Measurements from ENCODE around the gene AGMAT.

Gene AGMAT

DNA sequence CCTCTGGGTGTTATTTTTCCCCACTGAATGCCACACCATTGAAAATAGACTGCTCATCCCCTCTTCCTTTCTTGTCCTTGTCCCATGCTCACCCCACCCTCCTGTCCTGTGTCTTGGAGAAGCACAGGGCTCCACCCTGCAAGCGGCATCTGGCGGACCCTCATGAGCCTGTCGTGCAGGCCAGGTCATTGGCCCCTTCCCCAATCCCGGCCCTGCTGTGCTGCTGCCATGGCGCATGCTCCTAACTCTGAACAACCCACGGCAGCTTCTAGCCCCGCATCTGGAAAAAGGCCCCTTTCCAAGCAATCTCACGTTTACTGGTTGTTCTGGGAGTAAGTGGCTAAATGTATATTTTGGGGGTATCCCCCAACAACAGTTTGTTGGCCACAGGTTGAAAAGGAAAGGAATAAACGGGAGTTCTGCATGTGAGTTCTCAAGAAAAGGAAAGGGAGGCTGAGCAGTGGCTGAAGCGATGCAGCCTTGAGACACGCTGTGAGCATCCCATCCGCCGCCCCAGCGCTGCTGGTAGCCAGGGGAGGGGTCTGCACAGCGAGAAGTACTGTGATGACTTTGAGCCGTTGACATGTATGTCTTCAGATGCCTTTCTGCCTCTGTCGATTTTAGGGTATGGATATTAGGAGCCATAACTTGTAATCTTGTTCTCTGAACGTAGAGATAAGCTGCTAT is 16.3 kb downstream of the AGMAT start:
- DNase-seq (ENCODE audit: low read depth in 2 of 2) = no peak

DNA sequence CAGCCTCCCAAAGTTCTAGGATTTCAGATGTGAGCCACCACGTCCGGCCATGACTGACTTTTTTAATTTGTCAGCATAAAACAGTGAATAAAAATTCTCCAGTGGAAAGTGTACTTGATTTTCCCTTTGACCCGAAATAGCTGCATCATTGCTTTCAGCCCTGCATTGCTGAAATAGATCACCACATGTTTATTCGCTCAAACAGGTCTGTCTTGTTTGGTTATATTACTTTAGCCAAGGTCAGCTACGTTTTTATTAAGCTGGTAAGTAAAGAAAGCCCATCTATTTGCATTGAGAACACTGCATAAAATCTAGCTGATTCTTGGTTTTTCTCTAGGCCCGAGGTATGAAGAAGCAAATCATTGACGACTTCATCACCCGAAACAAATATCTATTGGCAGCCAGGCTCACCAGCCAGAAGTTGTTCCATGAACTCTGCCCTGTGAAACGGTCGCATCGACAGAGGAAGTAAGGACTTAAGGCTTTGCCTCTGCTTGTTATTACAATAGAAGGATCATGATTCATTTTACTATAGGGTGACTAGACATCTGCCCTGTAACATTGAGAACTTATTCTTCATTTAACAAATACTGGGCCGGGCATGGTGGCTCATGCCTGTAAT is 25.6 kb downstream of the AGMAT start:
- no peak for DNase-seq (ENCODE audit: low read depth in 2 of 2)

DNA sequence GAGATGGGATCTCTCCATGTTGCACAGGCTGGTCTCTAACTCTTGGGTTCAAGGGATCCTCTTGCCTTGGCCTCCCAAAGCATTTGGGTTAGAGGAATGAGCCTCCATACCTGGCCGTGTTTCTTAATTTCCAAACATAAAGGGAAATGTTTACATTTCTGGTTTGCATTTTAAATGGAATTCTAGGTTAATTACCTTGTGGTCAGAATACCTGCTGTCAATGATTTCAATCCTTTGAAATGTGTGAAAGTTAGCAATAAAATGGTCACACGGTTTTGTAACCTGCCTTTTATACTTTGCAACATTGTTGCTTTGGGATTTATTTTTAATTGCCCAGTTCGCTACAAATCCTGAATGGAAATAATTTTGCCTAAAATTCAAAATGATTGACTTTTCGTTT is 26.3 kb downstream of the AGMAT start:
- no peak for DNase-seq (ENCODE audit: low read depth in 2 of 2)

DNA sequence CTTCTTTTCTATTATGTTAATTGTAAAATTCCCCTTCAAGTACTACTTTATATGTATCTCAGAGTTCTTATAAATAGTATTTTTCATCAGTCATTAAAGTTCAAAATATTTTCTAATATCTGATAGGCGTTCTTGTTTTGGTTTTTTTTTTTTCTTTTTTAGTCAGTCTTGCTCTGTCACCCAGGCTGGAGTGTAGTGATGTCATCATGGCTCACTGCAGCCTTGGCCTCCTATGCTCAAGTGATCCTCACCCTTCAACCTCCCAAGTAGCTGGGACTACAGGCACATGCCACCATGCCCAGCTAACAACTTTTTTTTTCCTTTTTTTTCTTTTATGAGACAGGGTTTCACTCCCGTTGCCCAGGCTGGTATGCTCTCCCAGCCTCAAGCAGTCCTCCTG is 27.3 kb downstream of the AGMAT start:
- DNase-seq (ENCODE audit: low read depth in 2 of 2) = no peak

DNA sequence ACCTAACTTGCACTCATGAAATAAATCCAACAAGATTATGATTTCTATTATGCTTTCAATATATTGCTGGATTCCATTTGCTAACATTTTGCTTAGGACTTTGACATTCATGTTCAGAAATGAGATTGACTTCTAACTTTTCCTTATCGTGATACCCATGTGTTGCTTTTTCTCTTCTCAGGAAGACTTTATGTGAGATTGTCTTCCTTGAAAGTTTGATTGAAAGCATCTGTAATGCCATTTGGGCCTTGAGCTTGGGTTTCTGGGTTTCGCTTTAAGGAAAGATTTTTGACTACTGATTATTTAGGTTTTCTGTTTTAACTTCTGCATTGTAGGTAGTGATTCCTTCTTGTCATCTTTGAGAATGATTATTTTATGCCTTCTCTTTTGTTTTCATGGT is 27.8 kb downstream of the AGMAT start:
- DNase-seq (ENCODE audit: low read depth in 2 of 2) = no peak

DNA sequence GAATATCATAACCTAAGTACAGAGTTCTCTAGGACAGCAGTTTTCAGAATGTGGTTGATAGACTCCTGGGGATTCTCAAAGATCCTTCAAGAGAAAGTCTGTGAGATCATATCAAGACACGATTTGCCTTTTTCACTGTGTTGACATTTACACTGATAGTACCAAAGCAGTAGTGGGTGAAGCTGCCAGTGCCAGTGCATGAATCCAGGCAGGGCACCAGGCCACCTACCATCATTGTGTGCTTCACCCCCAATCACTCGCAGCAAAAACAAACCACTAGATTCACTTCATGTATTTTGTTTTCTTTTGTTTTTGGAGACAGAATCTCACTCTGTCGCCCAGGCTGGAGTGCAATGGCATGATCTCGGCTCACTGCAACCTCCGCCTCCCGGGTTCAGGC is 34.3 kb downstream of the AGMAT start:
- DNase-seq (ENCODE audit: low read depth in 2 of 2) = no peak

DNA sequence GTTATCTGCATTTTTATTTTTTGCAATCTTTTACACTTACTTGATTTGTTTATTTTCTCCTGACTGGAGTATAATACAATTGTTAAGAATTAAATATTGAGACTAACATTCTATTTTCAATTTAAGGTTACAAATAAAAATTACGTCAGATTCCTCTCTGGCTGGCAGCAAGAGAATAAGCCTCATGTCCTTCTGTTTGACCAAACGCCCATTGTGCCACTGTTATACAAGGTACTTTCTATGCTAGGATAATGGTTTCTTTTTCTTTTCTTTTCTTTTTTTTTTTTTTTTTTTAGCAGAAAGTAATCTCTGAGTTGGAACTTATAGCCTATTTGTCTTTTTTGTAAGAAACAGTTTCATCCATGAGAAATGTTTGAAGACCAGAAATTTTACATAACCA is 38.2 kb downstream of the AGMAT start:
- DNase-seq (ENCODE audit: low read depth in 2 of 2) = no peak

DNA sequence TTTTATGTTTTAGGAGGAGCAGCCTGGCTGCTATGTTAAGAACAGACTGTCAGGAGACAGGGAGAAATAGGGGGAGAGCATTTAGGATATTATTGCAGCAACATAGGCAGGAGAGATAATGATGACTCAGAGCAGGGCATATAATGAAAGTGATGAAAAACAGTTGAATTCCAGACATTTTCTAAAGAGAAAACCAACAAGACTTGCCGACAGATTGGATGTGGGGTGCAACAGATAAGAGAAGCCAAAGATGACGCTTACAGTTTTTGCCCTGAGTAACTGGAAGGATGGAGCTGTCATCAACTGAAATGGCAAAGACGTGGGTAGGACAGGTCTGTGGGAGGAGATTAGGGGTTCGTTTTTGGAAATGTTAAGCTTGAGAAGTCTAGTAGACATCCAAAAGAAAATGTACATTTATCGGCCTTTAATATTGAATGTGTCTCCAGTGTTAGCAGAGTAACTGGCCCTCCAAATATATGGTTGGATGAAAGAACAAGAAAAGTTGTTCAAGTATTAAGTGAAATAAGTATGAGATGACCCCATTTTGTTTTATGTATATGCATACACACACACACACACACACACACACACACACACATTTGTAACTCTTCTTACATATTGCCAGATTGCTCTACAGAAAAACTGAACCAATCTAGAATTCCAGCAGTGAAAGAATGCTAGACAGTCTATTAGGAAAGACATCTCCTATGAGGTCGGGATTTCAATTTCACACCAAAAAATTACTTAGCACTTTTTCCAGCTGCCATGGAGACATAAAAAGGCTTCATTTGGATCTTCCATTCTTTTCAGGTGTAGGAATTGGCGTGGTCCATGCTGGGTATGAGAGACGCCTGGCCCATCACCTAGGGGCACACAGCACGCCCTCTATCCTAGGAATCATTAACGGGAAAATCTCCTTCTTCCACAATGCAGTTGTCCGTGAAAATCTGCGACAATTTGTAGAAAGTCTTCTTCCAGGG is 41.0 kb downstream of the AGMAT start:
- DNase-seq (ENCODE audit: low read depth in 2 of 2) = peak in 1 of 2 experiments; percentile 32

DNA sequence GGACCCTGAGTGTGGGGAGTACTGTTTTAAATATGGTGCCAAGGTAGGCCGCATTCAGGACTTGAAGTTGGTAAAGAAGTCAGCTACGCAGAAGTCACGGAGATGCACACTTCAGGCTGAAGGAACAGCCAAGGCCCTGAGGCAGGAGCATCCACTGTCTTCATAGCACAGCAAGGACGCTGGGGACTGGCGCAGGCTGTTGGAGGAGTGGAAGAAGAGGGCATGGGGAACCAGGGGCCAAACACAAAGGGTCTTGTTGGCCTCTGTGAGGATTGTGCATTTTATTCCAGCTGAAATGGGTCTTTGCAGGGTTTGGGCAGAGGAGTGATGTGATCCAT is 41.6 kb downstream of the AGMAT start:
- no peak for DNase-seq (ENCODE audit: low read depth in 2 of 2)

DNA sequence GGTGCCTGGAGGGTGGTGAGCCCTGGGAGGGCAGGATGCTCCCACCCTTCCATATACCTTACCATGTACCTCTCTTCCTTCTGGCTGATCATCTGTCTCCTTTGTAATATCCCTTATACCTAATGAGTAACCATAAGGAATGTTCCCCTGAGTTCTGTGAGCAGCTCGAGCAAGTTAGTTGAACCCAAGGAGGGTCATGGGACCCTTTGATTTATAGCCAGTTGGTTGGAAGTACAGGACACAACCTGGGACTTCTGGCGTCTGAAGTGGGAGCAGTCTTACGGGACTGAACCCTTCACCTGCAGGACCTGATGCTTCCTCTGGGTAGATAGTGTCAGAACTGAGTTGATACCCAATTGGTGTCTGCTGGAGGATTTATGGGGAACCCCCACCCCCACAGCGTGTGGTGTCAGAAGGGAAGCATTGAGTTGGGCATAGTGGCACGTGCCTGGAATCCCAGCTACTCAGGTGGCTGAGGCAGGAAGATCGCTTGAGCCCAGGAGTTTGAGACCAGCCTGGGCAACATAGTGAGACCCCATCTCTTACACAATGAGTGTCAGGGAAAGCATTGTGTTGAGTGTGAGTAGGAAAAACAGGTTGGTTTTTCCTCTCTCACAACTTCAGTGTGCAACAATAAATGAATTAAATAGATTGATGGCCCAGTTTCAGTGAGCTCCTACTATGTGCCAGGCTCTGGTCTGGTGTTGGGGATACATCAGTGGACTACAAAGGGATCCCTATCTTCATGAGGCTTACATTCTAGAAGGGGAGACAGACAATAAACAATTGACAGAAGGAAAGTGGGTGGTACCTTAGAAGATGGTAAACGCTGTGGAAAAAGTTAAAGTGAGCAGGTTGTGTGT is 42.2 kb downstream of the AGMAT start:
- no peak for DNase-seq (ENCODE audit: low read depth in 2 of 2)

DNA sequence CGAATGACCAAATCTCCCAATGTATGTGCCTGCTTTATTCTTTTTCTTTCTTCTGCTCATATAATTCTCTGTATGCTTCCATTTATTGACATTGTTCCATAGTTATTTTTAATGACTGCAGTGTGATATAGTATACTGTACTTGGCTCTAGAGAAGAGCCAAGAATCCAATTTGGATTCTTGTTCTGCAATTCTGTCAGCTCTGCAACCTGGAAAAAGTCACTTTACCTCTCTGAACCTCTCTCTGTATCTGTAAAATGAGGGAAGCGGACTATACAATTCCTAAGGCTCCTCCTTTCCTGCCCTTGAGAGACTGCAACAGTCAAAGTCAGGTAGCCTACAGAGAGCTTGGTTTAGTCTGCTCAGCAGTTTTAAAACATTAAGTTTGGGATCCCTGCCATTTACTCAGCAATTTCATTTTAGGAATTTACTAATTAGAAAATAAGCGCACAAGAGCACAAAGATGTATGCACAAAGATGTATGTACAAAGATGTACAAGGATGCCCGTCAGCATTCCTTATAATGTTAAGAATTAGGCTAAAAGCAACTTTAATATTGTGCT is 43.5 kb downstream of the AGMAT start:
- DNase-seq (ENCODE audit: low read depth in 2 of 2) = no peak

DNA sequence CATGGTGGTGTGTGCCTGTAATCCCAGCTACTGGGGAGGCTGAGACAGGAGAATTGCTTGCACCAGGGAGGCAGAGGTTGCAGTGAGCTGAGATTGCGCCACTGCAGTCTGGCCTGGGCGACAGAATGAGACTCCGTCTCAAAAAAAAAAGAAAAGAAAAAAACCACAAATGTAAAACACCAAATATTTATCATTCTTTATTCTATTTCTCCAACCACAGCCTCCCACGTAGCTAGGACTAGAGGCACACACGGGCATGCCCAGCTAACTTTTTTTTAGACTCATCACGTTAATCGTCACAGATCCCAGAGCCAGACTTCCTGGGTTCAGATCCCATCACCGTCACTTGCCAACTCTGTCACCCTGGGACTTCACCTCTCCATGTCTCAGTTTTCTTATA is 44.7 kb downstream of the AGMAT start:
- DNase-seq (ENCODE audit: low read depth in 2 of 2) = no peak

DNA sequence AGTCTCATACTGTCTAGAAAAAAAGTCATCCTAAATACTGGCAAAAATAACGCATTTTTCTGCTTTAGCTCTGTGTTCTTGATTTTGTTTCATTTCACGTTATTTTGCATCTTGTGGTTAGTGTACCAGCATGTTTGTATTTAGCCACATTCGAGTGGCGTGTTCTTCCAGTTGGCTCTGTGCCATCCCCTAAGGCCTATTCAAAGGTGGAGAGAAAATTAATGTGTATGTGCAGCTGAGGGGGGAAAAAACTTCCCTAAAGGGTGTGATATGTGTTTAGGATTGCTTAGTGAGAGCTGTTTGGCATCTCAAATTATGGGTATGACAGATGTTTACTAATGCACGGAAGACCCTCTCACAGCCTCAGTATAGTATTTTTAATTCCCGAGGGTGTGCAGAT is 46.1 kb downstream of the AGMAT start:
- DNase-seq (ENCODE audit: low read depth in 2 of 2) = no peak

DNA sequence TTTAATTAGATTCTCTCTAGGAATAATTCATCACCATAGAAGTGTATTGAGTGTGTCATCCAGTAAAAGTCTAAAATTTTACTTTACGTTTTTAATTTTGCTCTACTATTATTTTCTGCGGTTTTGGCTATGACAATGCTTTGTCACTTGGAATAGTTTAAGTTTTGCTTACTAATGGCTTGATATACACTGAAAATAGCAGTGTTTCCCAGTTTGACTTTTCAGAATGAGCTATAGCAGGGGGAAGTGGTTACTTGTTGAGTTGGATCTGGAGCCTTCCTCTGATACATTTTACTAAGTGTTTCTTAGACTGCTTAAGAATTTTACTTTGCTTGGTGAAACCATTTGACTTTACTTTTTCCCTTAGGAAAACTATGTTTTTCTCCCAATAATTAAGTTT is 53.2 kb downstream of the AGMAT start:
- DNase-seq (ENCODE audit: low read depth in 2 of 2) = no peak

DNA sequence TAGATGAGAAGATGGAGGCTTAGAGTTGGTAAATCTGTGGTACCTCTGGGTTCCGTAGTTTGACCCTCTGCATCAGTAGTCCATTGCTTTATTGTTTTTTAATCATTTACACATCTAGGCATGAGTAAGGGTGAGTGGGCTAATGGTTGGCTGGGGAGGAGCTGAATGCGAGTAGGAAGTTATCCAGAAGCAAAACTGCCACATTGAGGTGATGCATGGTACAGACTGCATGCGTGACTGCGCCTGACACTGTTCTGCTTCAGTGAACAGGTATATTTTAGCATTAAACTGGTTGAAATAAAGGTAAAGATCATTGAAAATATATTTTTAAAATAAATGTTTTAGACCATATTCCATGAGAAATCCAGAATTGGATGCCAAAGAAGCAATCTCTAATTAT is 53.8 kb downstream of the AGMAT start:
- DNase-seq (ENCODE audit: low read depth in 2 of 2) = no peak

DNA sequence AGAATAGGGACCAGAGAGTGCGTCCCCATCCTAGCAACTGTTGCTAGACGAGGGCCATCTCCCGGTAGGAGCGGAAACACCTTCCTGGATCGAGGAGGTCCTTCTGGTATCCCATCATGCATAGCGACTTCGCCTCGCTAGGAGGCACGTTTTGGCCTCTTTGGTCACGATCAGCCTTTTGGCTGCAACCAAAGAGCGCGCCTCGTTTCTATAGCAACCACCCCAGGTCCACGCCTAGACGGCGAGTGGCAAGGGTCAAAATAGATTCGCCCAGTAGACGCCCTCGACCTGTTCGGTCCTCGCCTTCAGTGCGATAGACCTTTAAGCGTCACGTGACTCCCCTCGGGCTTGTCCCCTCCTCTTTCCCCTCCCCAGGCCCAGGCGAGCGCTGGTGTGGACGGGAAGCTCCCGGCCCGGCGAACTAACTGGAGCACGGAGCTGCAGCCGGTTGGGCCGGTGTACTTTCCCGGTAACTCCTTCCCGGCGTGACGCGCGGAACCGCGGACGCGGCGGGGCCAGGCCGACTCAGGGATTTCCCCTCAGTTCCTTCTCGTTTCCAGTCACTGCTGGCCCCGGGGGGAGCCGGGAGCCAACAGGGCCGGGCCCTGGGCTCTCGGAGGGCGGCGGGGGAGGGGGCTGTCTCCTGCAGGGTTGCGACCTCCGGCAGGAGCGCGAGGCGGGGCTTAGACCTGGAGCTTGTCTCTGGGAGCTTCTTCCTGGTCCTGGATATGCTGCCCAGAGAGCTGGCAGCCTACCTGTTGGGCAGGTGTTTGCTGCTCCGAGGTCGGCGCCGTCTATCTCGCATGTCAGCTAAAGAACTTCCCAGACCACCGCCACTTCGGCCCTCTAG is 58.1 kb downstream of the AGMAT start, which contains the start of gene DNAJC16:
TSS of gene DNAJC16 (plus strand) at position 359 of the 850 bp plus-strand sequence. CDS start 2,258 bp downstream, outside the sequence.
- peak; percentile 100 for DNase-seq (ENCODE audit: low read depth in 2 of 2)

DNA sequence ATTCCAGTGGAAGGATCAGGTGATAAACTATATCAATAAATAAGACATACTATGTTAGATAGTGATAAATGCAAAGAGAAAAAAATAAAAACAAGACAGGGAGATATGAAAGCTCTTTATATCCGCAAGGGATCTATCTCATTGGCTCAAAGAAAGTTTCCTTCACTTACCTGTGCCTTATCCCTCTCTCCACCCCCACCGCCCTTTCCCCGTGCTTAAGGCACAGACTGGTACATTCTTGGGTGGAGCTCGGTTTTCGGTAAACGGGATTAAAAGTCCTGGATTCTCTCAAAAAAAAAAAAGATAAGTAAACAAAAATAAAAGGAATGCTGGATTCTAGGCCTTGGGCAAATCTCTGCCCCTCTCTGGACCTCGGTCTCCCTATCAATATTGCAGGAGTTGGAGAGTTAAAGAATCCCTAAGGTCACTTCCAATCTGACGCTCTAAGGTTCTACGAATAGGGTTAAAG is 58.8 kb downstream of the AGMAT start:
- DNase-seq (ENCODE audit: low read depth in 2 of 2) = no peak

DNA sequence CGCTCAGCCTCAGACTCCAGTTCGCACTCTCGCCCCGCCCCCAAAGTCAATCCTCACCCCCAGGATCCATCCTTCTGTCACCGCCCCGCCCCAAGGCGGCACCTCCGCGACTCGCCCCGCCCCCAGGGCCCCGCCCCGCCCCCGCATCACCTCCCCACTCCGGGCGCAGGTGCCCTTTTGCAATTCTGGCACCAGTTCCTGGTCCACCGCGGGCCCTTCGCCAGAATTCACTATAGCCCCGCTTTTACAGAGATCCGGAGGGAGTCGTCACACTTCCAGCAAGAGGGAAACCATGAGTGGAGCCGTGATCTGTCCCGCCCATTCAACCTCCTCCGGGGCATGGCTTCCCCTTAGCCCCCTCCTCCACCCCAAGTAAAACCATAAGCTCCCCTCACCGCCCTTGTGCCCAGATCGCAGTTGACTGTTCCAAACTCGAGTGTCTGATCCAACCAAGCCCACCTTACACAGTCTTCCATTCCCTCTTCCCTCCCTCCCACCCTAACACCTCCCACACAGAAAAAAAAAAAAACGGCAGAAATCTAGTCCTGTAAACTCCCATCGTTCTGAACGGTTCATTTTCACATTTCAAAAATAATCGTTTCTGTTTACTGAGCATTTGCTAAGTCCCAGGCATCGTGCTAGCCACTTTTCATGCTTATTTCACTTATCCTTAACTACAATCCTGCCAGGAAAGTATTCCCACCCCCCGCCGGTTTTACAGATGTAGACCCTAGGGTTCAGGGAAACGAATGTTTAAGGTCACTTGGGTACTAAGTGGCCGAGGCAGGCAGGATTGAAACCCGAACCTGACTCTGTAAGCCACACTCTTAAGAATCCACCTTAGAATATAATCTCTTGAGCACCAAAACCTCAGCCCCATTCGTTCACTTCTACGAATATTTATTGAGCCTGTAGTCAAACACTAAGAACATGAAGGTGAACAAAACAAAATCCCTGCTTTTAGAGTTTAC is 59.5 kb downstream of the AGMAT start:
- no peak for DNase-seq (ENCODE audit: low read depth in 2 of 2)
